Nephron (organoid): ENCODE data around the gene TMEM63B.

Experiments
- H3K27ac Mint-ChIP-seq, 3 experiments: 2 replicates each; pipeline ENCODE4 v1.8.0; 2020; ENCODE audit warnings: mixed read lengths in 3 of 3, mild to moderate bottlenecking in 2 of 3, moderate library complexity in 1 of 3
- H3K27me3 Mint-ChIP-seq: 2 replicates; pipeline ENCODE4 v1.8.0; 2021; ENCODE audit warnings: low read depth, mild to moderate bottlenecking, moderate library complexity, mixed read lengths
- H3K36me3 Mint-ChIP-seq: 2 replicates; pipeline ENCODE4 v1.8.0; 2020; ENCODE audit warnings: low read depth, mixed read lengths
- H3K4me1 Mint-ChIP-seq: 2 replicates; pipeline ENCODE4 v1.8.0; 2020; ENCODE audit warnings: mixed read lengths
- H3K4me3 Mint-ChIP-seq, 3 experiments: 2 replicates each; pipeline ENCODE4 v1.8.0; 2020; ENCODE audit warnings: mild to moderate bottlenecking in 3 of 3, mixed read lengths in 3 of 3, moderate library complexity in 2 of 3
- H3K9me3 Mint-ChIP-seq: 2 replicates; pipeline ENCODE4 v1.8.0; 2020; ENCODE audit warnings: mixed read lengths
- CTCF ChIP-seq, 3 experiments: fragments of 200-600 bp; sonication (generic); IDR thresholded peaks; one replicate each; pipeline ENCODE4 v1.5.0; 2021; ENCODE audit warnings: antibody characterized with exemption in 3 of 3; ENCODE audit not compliant: unreplicated experiment in 3 of 3

The TMEM63B gene

DNA sequence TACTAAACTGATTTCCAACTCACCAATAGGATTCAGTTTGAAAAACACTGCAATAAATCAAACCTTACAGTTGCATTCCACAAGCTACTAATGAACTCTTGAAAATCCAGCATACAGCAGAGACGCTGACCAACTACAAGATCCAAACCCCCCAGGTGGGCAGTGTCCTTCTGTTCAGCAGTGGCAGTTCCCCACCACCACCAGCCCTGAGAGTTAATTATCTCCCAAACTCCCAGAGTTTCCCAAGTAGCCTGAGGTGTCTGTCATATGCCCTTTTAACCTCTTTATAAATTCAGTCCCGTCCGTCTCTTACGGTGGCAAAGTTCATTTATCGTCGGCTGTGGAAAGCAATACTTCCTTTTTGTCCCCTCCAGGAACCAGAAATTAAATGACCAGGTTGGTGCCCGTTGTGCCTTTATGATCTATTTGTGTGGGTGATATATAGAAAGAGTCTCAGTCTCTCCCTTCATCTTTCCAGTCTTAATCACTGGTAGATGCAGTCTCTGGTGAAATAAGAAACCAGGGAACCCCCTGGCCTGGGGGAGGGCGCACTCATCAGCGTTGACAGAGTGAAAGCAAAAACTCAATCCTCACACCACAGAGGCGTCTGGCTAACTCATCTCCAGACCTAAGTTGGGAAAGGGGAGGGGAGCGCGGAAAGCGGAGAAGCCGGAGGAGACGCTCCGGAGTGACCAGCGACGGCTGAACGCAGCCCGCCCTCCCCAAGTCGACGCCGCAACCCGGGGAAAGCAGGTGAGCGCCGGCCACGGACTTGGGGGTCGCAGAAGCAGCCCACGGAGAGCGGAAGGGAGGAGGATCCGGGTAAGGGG, 819 bp upstream of the TMEM63B start:
- Mint-ChIP-seq H3K27me3 (no peaks in the 10 kb centered on the region), H3K9me3 (no peaks in the 10 kb centered on the region), H3K36me3 (peaks cover 4% of the 10 kb centered on the region), H3K4me1 (peaks cover 49% of the 10 kb centered on the region), H3K4me3 (peak overlapping the region; percentile 96 to 98 (median 97)), H3K27ac (peak overlapping the region; percentile 91 to 98 (median 96))
- TF ChIP-seq CTCF (IDR thresholded peaks at IDR 0.05; ENCODE audit: unreplicated experiment in 3 of 3) = no peak

- H3K4me3 Mint-ChIP-seq = peak overlapping the region; percentile 85 to 87 (median 85)
Observed at GRCh38 chr6:44128020-44128917, 915 bp downstream of the TMEM63B start.

DNA sequence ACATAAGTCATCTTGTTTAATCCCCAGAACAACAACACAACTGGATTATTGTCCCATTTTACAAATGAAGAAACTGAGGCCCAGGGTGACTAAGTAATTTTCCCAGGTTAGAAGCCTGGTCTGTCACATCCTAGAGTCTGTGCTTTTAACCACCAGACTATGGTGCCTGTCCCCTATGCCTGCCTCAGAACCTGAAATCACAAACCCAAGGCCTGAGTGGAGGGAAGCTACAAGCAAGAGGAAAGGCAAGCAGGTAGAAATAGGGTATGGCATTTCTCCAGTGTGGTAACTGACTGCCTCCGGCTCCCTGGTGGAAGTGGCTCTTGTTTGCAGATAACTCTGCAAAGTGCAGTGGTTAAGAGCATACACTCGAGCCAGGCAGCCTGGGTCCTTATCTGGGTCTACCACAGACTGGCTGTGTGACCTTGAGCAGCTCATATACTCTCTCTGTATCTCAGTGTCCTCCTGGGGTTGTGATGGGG, 2.5 kb downstream of the TMEM63B start:
- Mint-ChIP-seq H3K4me3 (peak overlapping the region; percentile 74 to 88 (median 87)), H3K4me1 (peaks cover 55% of the 10 kb centered on the region), H3K9me3 (no peaks in the 10 kb centered on the region), H3K27ac (peak overlapping the region in 2 of 3 experiments; percentile 42 to 52), H3K27me3 (no peaks in the 10 kb centered on the region), H3K36me3 (peaks cover 4% of the 10 kb centered on the region)
- TF ChIP-seq CTCF (IDR thresholded peaks at IDR 0.05; ENCODE audit: unreplicated experiment in 3 of 3) = no peak

More at GRCh38 chr6:44128020-44128917, 915 bp downstream of the TMEM63B start:
- H3K36me3 Mint-ChIP-seq = peaks cover 4% of the 10 kb centered on the region
- TF ChIP-seq CTCF (IDR thresholded peaks at IDR 0.05; ENCODE audit: unreplicated experiment in 3 of 3) = no peak
- no peak overlapping the region for H3K27ac Mint-ChIP-seq
- H3K4me1 Mint-ChIP-seq = peaks cover 56% of the 10 kb centered on the region
- H3K27me3 Mint-ChIP-seq = no peaks in the 10 kb centered on the region
- no peaks in the 10 kb centered on the region for H3K9me3 Mint-ChIP-seq

- Mint-ChIP-seq H3K36me3 (peaks cover 5% of the 10 kb centered on the region), H3K9me3 (no peaks in the 10 kb centered on the region), H3K4me3 (peak overlapping the region; percentile 44 to 74 (median 62)), H3K27ac (peak overlapping the region; percentile 81 to 87 (median 83)), H3K27me3 (no peaks in the 10 kb centered on the region), H3K4me1 (peaks cover 52% of the 10 kb centered on the region)
- TF ChIP-seq CTCF (IDR thresholded peaks at IDR 0.05; ENCODE audit: unreplicated experiment in 3 of 3) = no peak
Observed at GRCh38 chr6:44131892-44132291, 4.5 kb downstream of the TMEM63B start.

- H3K4me3 Mint-ChIP-seq = peak overlapping the region; percentile 11 to 67 (median 56)
- H3K27ac Mint-ChIP-seq = peak overlapping the region; percentile 81 to 87 (median 83)
- H3K4me1 Mint-ChIP-seq = peaks cover 52% of the 10 kb centered on the region
- H3K9me3 Mint-ChIP-seq = no peaks in the 10 kb centered on the region
- peaks cover 5% of the 10 kb centered on the region for H3K36me3 Mint-ChIP-seq
- no peak for TF ChIP-seq CTCF (IDR thresholded peaks at IDR 0.05; ENCODE audit: unreplicated experiment in 3 of 3)
- no peaks in the 10 kb centered on the region for H3K27me3 Mint-ChIP-seq
Observed at GRCh38 chr6:44132476-44132875, 5.1 kb downstream of the TMEM63B start.
